Measurements from ENCODE around the gene ITPR3. TPM values are rescaled to one million over a fixed set of nuclear protein-coding genes. Genes with fewer than 3 reads are reported as not detected.
A peak's percentile ranks its signal among the peaks of the same experiment; 100 is the strongest.

Gene ITPR3
- total and polyA plus RNA-seq, 2 of the 13 experiments (the other 11 are each of a cell fraction or from before 2014, with no cell fraction given): 3.8 to 21.4 TPM

- FAIRE-seq: peak; percentile 40
- H3K79me2 ChIP-seq (ENCODE audit: insufficient read depth, low read length): peaks cover 2% of the 10 kb centered on the region
- TF ChIP-seq DR1 (CRISPR knock-in tag; IDR thresholded peaks at IDR 0.05) (no peak), ZKSCAN1 (IDR thresholded peaks at IDR 0.05; ENCODE audit: low read length) (peak; percentile 70; the same call in 1 of the 2 replicates), CEBPB (IDR thresholded peaks at IDR 0.05; ENCODE audit: borderline replicate concordance, low read depth, low read length) (peak; percentile 10; the same call in 1 of the 2 replicates), ZNF83 (CRISPR knock-in tag; IDR thresholded peaks at IDR 0.05; ENCODE audit: borderline replicate concordance) (no peak), ZNF777 (CRISPR knock-in tag; IDR thresholded peaks at IDR 0.05) (no peak; the same call in 1 of the 2 replicates), TRIM24 (CRISPR knock-in tag; IDR thresholded peaks at IDR 0.05) (no peak), SOX6 (IDR thresholded peaks at IDR 0.05) (no peak), SOX6 (CRISPR knock-in tag; IDR thresholded peaks at IDR 0.05) (no peak), PAWR (CRISPR knock-in tag; IDR thresholded peaks at IDR 0.05; ENCODE audit: borderline replicate concordance) (no peak), ZNF407 (CRISPR knock-in tag; IDR thresholded peaks at IDR 0.05; ENCODE audit: not compliant biosample characterization) (no peak), POGZ (CRISPR knock-in tag; IDR thresholded peaks at IDR 0.05) (no peak), ZNF256 (CRISPR knock-in tag; conservative IDR thresholded peaks at IDR 0.05) (no peak), ZNF547 (CRISPR knock-in tag; IDR thresholded peaks at IDR 0.05) (peak; percentile 48; the same call in 1 of the 2 replicates), MNT (IDR thresholded peaks at IDR 0.05) (no peak)
Observed at GRCh38 chr6:33622456-33623431, 1.6 kb downstream of the ITPR3 start.

More at GRCh38 chr6:33622456-33623431, 1.6 kb downstream of the ITPR3 start:
- ChIA-PET CTCF (ENCODE audit: low intra/inter-chr PET ratio, low total read pairs) (no interaction called here), POLR2A (interaction anchor here (0.6 to 5.1 kb wide), 9 partner anchors 9 to 477 kb away, joined by 3 to 32 read pairs (median 6); partner anchors contain the start of gene BAK1)
- Histone ChIP-seq H2AFZ (ENCODE audit: low read length) (no peak overlapping the region), H4K20me1 (ENCODE audit: insufficient read depth, low read length) (no peaks in the 10 kb centered on the region; the same call in 1 of the 2 replicates), H3K4me3 (replicated peaks in 1 of 3; ENCODE audit: insufficient read depth in 1 of 3, low read depth in 2 of 3, low read length in 3 of 3) (peak overlapping the region; percentile 80 to 86 (median 82)), H3K4me1 (ENCODE audit: insufficient read depth, low read length) (peaks cover 52% of the 10 kb centered on the region), H3K27ac (ENCODE audit: extremely low read length, insufficient read depth, low read length) (no peak overlapping the region), H3K9ac (ENCODE audit: insufficient read depth, low read depth, low read length) (0 out of 2 replicates have a peak overlapping the region, but pooled peaks have one; percentile 6), H3K27me3 (ENCODE audit: control insufficient read depth in 1 of 2, insufficient read depth in 2 of 2, low read length in 2 of 2) (peaks cover 0 to 15% of the 10 kb centered on the region in 2 experiments; a peak in 3 of 5 replicates), H3K9me3 (ENCODE audit: low read length) (no peaks in the 10 kb centered on the region), H3K4me2 (ENCODE audit: low read depth, low read length) (peak overlapping the region; percentile 96), H3K36me3 (replicated peaks in 1 of 2; ENCODE audit: control insufficient read depth in 1 of 2, insufficient read depth in 2 of 2, low read length in 2 of 2) (no peaks in the 10 kb centered on the region)
- in situ Hi-C loops (cut with HindIII; ENCODE audit: extremely low pct_ligation_motif_present, low pct_unique_long_range_greater_than_20kb): loop anchor here (5.0 kb wide), 1 partner anchor 35 kb away; no protein-coding TSS in a partner anchor
- TSS peak; percentile 30 for BruUV-seq (replicated peaks)
- ATAC-seq (peak; percentile 10; the same call in 2 of the 3 replicates), DNase-seq (ENCODE audit: low spot score) (no peak)
- intact Hi-C loops (cut with micrococcal nuclease; ENCODE audit: unreplicated experiment): no loop called here
- 42% methylated on average over 10 of the region's 12 CpGs for WGBS (ENCODE audit: low lambda C conversion rate)

Measured in HepG2 (cell line).